ACC112 (cell line): ENCODE results near the gene ZNF786.
"Not testable (repeated sequence)": the region's sequence is repeated elsewhere in the genome, so short reads cannot be mapped to it uniquely, and the experiment has no call there.

Source experiments
- H2AFZ ChIP-seq: fragments of 200-600 bp; sonication (generic); one replicate; pipeline ENCODE4 v1.6.0; 2017; ENCODE audit warnings: antibody characterized with exemption, low read length; ENCODE audit not compliant: unreplicated experiment
- H3K27ac ChIP-seq: fragments of 200-600 bp; sonication (generic); 2 replicates; pipeline ENCODE4 v1.5.1; 2014; ENCODE audit warnings: low read depth, mild to moderate bottlenecking, antibody characterized with exemption, low read length, moderate library complexity
- H3K27me3 ChIP-seq: fragments of 200-600 bp; sonication (generic); 2 replicates; pipeline ENCODE4 v1.6.1; 2014; ENCODE audit warnings: mild to moderate bottlenecking, antibody characterized with exemption, low read length, moderate library complexity, mixed read lengths; ENCODE audit not compliant: insufficient read depth
- H3K36me3 ChIP-seq: fragments of 200-600 bp; sonication (generic); 2 replicates; pipeline ENCODE4 v1.6.1; 2016; ENCODE audit warnings: mild to moderate bottlenecking, antibody characterized with exemption, low read length, moderate library complexity, mixed read lengths; ENCODE audit not compliant: insufficient read depth
- H3K4me1 ChIP-seq: fragments of 200-600 bp; sonication (generic); one replicate; pipeline ENCODE4 v1.6.1; 2016; ENCODE audit warnings: low read length, mixed read lengths; ENCODE audit not compliant: insufficient read depth, unreplicated experiment, control insufficient read depth
- H3K4me3 ChIP-seq: fragments of 200-600 bp; sonication (generic); 2 replicates; pipeline ENCODE4 v1.5.1; 2014; ENCODE audit warnings: mild to moderate bottlenecking, low read depth, low read length
- H3K79me2 ChIP-seq: fragments of 200-600 bp; sonication (generic); one replicate; pipeline ENCODE4 v1.6.0; 2016; ENCODE audit warnings: low read length; ENCODE audit not compliant: control insufficient read depth, unreplicated experiment, insufficient read depth

The ZNF786 gene

GRCh38 chr7:149063476-149063875 is 27.0 kb downstream of the ZNF786 start:
- Histone ChIP-seq H2AFZ (no peak overlapping the region), H3K79me2 (peaks cover 2% of the 10 kb centered on the region), H3K27ac (no peak overlapping the region), H3K36me3 (no peaks in the 10 kb centered on the region), H3K4me3 (no peak overlapping the region), H3K4me1 (no peaks in the 10 kb centered on the region), H3K27me3 (no peaks in the 10 kb centered on the region)

- H3K27ac ChIP-seq, H3K36me3 ChIP-seq, H3K4me3 ChIP-seq, H3K27me3 ChIP-seq, H3K79me2 ChIP-seq, H3K4me1 ChIP-seq, H2AFZ ChIP-seq: not testable (repeated sequence)
These were observed 28.2 kb downstream of the ZNF786 start for GRCh38 chr7:149062217-149062899.

GRCh38 chr7:149060156-149060555 is 30.4 kb downstream of the ZNF786 start:
- no peaks in the 10 kb centered on the region for H3K27me3 ChIP-seq
- no peak overlapping the region for H3K27ac ChIP-seq
- no peaks in the 10 kb centered on the region for H3K36me3 ChIP-seq
- no peaks in the 10 kb centered on the region for H3K4me1 ChIP-seq
- H3K79me2 ChIP-seq = peaks cover 2% of the 10 kb centered on the region
- H3K4me3 ChIP-seq = no peak overlapping the region
- no peak overlapping the region for H2AFZ ChIP-seq

DNA sequence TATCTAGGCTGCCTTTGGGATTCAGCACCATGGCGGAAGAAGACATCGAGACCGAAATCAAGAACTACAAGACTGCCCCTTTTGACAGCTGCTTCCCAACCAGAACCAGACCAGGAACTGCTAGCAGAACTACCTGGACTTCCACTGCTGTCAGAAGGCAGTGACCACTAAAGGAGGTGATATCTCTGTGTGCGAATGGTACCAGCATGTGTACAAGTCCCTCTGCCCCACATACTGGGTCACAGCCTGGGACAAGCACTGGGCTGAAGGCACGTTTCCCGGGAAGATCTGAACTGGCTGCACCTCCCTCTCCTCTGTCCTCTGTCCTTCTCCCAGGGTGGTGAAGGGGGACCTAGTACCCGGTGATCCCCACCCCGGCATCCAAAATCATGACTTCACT is 36.6 kb downstream of the ZNF786 start:
- H3K36me3 ChIP-seq = no peaks in the 10 kb centered on the region
- no peaks in the 10 kb centered on the region for H3K4me1 ChIP-seq
- H3K27me3 ChIP-seq = no peaks in the 10 kb centered on the region
- H2AFZ ChIP-seq = no peak overlapping the region
- H3K27ac ChIP-seq = no peak overlapping the region
- H3K79me2 ChIP-seq = no peaks in the 10 kb centered on the region
- no peak overlapping the region for H3K4me3 ChIP-seq

DNA sequence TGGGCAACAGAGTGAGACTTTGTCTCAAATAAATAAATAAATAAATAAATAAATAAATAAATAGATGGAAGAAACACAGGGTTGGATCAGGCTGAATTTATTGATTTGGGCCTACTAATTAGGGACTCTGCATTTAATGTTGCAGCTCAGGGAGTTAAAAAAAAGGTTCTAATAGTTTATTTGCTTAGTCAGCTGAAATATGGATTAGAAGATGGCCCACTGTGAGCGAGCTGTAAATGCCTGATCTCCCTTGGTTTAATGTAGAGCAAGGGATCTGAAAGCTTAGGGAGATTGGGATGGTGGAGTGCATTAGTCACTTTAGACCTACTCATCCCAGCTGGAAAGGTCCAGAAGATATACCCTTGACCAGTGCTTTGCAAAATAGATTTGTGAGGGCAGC is 37.1 kb downstream of the ZNF786 start:
- Histone ChIP-seq H3K4me3 (no peak overlapping the region), H3K27ac (no peak overlapping the region)

GRCh38 chr7:149050941-149051340 is 39.6 kb downstream of the ZNF786 start:
- Histone ChIP-seq H3K79me2 (no peaks in the 10 kb centered on the region), H3K27ac (no peak overlapping the region), H3K4me3 (no peak overlapping the region), H3K27me3 (no peaks in the 10 kb centered on the region), H3K36me3 (no peaks in the 10 kb centered on the region), H3K4me1 (no peaks in the 10 kb centered on the region), H2AFZ (no peak overlapping the region)

More for the DNA sequence above, 37.1 kb downstream of the ZNF786 start:
- Histone ChIP-seq H3K79me2 (no peaks in the 10 kb centered on the region), H3K27me3 (no peaks in the 10 kb centered on the region), H3K4me1 (no peaks in the 10 kb centered on the region), H2AFZ (no peak overlapping the region), H3K36me3 (no peaks in the 10 kb centered on the region)

DNA sequence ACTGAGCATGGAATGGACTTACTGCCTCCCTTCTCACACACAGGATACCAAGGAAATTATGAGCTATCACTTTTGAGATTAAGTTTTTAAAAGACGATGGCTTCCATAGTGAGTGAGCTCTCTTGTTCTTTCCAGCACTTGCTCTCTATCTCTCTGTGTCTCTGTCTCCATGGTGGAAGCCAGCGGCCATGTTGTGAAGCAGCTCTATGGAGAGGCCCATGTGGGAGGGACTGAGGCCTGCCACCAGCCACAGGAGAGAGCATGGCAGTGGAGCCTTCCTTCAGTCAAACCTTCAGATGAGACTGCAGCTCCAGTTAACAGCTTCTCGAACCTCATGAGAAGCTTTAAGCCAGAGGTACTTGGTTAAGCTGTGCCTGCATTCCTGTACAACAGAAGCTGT is 41.7 kb downstream of the ZNF786 start:
- Histone ChIP-seq H3K27ac (no peak overlapping the region), H3K27me3 (no peaks in the 10 kb centered on the region), H3K4me3 (no peak overlapping the region), H2AFZ (no peak overlapping the region), H3K4me1 (peaks cover 5% of the 10 kb centered on the region), H3K79me2 (no peaks in the 10 kb centered on the region), H3K36me3 (no peaks in the 10 kb centered on the region)

- Histone ChIP-seq H3K36me3 (no peaks in the 10 kb centered on the region), H3K4me3 (no peak overlapping the region), H3K27ac (no peak overlapping the region), H3K27me3 (no peaks in the 10 kb centered on the region), H2AFZ (no peak overlapping the region), H3K4me1 (peaks cover 5% of the 10 kb centered on the region), H3K79me2 (no peaks in the 10 kb centered on the region)
These were observed 44.1 kb downstream of the ZNF786 start for GRCh38 chr7:149046416-149046815.

DNA sequence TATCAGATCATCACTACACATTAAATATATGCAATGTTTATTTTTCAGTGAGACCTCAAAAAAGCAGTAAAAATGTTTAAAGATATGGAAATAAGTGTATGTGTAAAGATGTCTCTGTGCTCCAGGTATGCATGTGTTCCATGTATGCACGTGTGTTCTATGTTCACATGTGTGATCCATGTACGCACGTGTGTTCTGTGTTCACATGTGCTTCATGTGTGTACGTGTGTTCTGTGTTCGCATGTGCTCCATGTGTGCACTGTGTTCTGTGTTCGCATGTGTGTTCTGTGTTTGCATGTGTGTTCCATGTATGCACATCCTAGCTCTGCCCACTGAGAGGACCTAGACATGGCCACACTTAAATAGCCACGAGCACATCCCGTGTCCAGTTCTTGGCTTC is 46.6 kb downstream of the ZNF786 start:
- Histone ChIP-seq H2AFZ (no peak overlapping the region), H3K4me3 (no peak overlapping the region), H3K36me3 (no peaks in the 10 kb centered on the region), H3K27ac (no peak overlapping the region), H3K4me1 (peaks cover 5% of the 10 kb centered on the region), H3K27me3 (no peaks in the 10 kb centered on the region), H3K79me2 (no peaks in the 10 kb centered on the region)

DNA sequence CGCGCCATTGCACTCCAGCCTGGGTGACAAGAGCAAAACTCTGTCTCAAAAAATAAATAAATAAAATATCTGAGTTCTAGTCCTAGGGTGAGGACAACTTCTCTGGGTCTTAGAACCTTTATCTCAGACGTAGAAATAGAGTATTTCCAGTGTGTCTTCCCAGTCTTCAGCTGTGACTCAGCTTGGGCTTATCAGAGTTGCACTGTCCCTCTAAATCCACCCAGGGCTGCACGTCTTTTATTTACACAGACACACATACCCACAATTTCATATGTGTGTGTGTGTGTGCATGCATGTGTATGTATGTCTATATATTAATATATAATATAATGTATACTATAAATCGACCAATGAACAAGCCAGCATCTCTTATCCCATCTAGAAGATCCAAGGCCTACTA is 49.2 kb downstream of the ZNF786 start:
- no peak overlapping the region for H2AFZ ChIP-seq
- H3K36me3 ChIP-seq = no peaks in the 10 kb centered on the region
- no peaks in the 10 kb centered on the region for H3K79me2 ChIP-seq
- no peak overlapping the region for H3K4me3 ChIP-seq
- H3K27me3 ChIP-seq = no peaks in the 10 kb centered on the region
- H3K4me1 ChIP-seq = peaks cover 5% of the 10 kb centered on the region
- no peak overlapping the region for H3K27ac ChIP-seq

DNA sequence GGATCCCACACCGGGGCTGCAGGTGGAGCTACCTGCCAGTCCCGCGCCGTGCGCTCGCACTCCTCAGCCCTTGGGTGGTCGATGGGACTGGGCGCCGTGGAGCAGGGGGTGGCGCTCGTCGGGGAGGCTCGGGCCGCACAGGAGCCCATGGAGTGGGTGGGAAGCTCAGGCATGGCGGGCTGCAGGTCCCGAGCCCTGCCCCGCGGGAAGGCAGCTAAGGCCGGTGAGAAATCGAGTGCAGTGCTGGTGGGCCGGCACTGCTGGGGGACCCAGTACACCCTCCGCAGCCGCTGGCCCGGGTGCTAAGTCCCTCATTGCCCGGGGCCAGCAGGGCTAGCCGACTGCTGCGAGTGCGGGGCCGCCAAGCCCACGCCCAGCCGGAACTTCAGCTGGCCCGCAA is 51.9 kb downstream of the ZNF786 start:
- H3K4me3 ChIP-seq, H3K27ac ChIP-seq, H3K27me3 ChIP-seq, H3K79me2 ChIP-seq, H3K36me3 ChIP-seq, H2AFZ ChIP-seq, H3K4me1 ChIP-seq: not testable (repeated sequence)
